OCI-LY1 (cell line): ENCODE data around the gene RGS2.

ENCODE experiments used
- H2AFZ ChIP-seq: fragments of 200-600 bp; sonication (generic), shearing (Covaris generic); 2 replicates; pipeline ENCODE4 v1.6.0; 2014; ENCODE audit warnings: antibody characterized with exemption, mild to moderate bottlenecking, low read length
- H3F3A ChIP-seq: fragments of 200-600 bp; sonication (generic), shearing (Covaris generic); 2 replicates; pipeline ENCODE4 v1.6.0; 2014; ENCODE audit warnings: mild to moderate bottlenecking, antibody characterized with exemption, low read length, moderate library complexity; ENCODE audit not compliant: insufficient read depth
- H3K27ac ChIP-seq: fragments of 200-600 bp; sonication (generic); 2 replicates; pipeline ENCODE4 v1.5.1; 2014; ENCODE audit warnings: low read length, mixed run types, mild to moderate bottlenecking, low read depth; ENCODE audit not compliant: poor library complexity, severe bottlenecking
- H3K27me3 ChIP-seq: fragments of 200-600 bp; sonication (generic); 2 replicates; pipeline ENCODE4 v1.6.0; 2014; ENCODE audit warnings: antibody characterized with exemption, mild to moderate bottlenecking, low read length, moderate library complexity; ENCODE audit not compliant: insufficient read depth
- H3K36me3 ChIP-seq: fragments of 200-600 bp; sonication (generic); 2 replicates; pipeline ENCODE4 v1.6.1; 2014; ENCODE audit warnings: mild to moderate bottlenecking, antibody characterized with exemption, low read length, moderate library complexity, mixed read lengths; ENCODE audit not compliant: insufficient read depth
- H3K4me1 ChIP-seq: fragments of 200-600 bp; sonication (generic); 2 replicates; pipeline ENCODE4 v1.5.1; 2014; ENCODE audit warnings: mild to moderate bottlenecking, low read length, moderate library complexity; ENCODE audit not compliant: insufficient read depth, severe bottlenecking
- H3K4me2 ChIP-seq: fragments of 200-600 bp; sonication (generic), shearing (Covaris generic); 2 replicates; pipeline ENCODE4 v1.6.1; 2014; ENCODE audit warnings: low read length
- H3K4me3 ChIP-seq: fragments of 200-600 bp; sonication (generic); 2 replicates; pipeline ENCODE4 v1.5.1; 2014; ENCODE audit warnings: low read length, low read depth, mild to moderate bottlenecking, mixed read lengths; ENCODE audit not compliant: poor library complexity, severe bottlenecking
- H3K79me2 ChIP-seq: fragments of 200-600 bp; shearing (Covaris generic); 2 replicates; pipeline ENCODE4 v1.6.1; 2016; ENCODE audit warnings: mixed run types, low read length, mixed read lengths; ENCODE audit not compliant: insufficient read depth
- H3K9ac ChIP-seq: fragments of 200-600 bp; sonication (generic), shearing (Covaris generic); 2 replicates; pipeline ENCODE4 v1.6.1; 2014; ENCODE audit warnings: mild to moderate bottlenecking, low read length, mixed read lengths
- H3K9me2 ChIP-seq: fragments of 200-600 bp; sonication (generic), shearing (Covaris generic); 2 replicates; pipeline ENCODE4 v1.6.1; 2014; ENCODE audit warnings: low read depth, mild to moderate bottlenecking, low read length, mixed read lengths
- H3K9me3 ChIP-seq: fragments of 200-600 bp; shearing (Covaris generic); 2 replicates; pipeline ENCODE4 v1.6.1; 2014; ENCODE audit warnings: low read length, mixed read lengths
- H4K20me1 ChIP-seq: fragments of 200-600 bp; sonication (generic), shearing (Covaris generic); 2 replicates; pipeline ENCODE4 v1.6.0; 2016; ENCODE audit warnings: mild to moderate bottlenecking, low read length; ENCODE audit not compliant: insufficient read depth
- CTCF ChIP-seq: fragments of 200-600 bp; sonication (generic), shearing (Covaris generic); IDR thresholded peaks from 2 replicates; pipeline ENCODE4 v1.5.1; 2017; ENCODE audit warnings: mild to moderate bottlenecking, antibody characterized with exemption, low read length, moderate library complexity, mixed read lengths
- EZH2 ChIP-seq: fragments of 200-600 bp; sonication (generic), shearing (Covaris generic); IDR thresholded peaks from 2 replicates; pipeline ENCODE4 v1.8.0; 2017; ENCODE audit warnings: borderline replicate concordance, mixed run types, mild to moderate bottlenecking, antibody characterized with exemption, low read length, moderate library complexity, mixed read lengths

The RGS2 gene

GRCh38 chr1:192846950-192847349, 38.1 kb downstream of the RGS2 start:
- H4K20me1 ChIP-seq: no peaks in the 10 kb centered on the region
- no peaks in the 10 kb centered on the region for H3K9me3 ChIP-seq
- no peaks in the 10 kb centered on the region for H3K36me3 ChIP-seq
- no peak overlapping the region for H3K27ac ChIP-seq
- TF ChIP-seq EZH2 (no peak), CTCF (no peak)
- no peaks in the 10 kb centered on the region for H3K79me2 ChIP-seq
- no peak overlapping the region for H3K9ac ChIP-seq
- no peak overlapping the region for H3K4me2 ChIP-seq
- H3K4me3 ChIP-seq: no peak overlapping the region
- no peaks in the 10 kb centered on the region; the same call in 1 of the 2 replicates for H3K27me3 ChIP-seq
- H3F3A ChIP-seq: no peaks in the 10 kb centered on the region
- H3K9me2 ChIP-seq: no peaks in the 10 kb centered on the region
- no peak overlapping the region for H2AFZ ChIP-seq
- no peaks in the 10 kb centered on the region for H3K4me1 ChIP-seq

- TF ChIP-seq EZH2 (no peak), CTCF (no peak)
- H3K9me2 ChIP-seq: no peaks in the 10 kb centered on the region
- H4K20me1 ChIP-seq: no peaks in the 10 kb centered on the region
- H3F3A ChIP-seq: no peaks in the 10 kb centered on the region
- no peaks in the 10 kb centered on the region for H3K79me2 ChIP-seq
- H3K4me1 ChIP-seq: no peaks in the 10 kb centered on the region
- H2AFZ ChIP-seq: no peak overlapping the region
- H3K9me3 ChIP-seq: no peaks in the 10 kb centered on the region
- H3K4me3 ChIP-seq: no peak overlapping the region
- H3K36me3 ChIP-seq: no peaks in the 10 kb centered on the region
- no peaks in the 10 kb centered on the region; the same call in 1 of the 2 replicates for H3K27me3 ChIP-seq
- H3K27ac ChIP-seq: no peak overlapping the region
- no peak overlapping the region for H3K4me2 ChIP-seq
- H3K9ac ChIP-seq: no peak overlapping the region
These were observed 40.2 kb downstream of the RGS2 start for GRCh38 chr1:192849011-192849410.

GRCh38 chr1:192849442-192849841, 40.6 kb downstream of the RGS2 start:
- Histone ChIP-seq H3K36me3 (no peaks in the 10 kb centered on the region), H3K79me2 (no peaks in the 10 kb centered on the region), H3K4me2 (no peak overlapping the region), H3F3A (no peaks in the 10 kb centered on the region), H3K27me3 (no peaks in the 10 kb centered on the region; the same call in 1 of the 2 replicates), H2AFZ (no peak overlapping the region), H3K27ac (no peak overlapping the region), H3K4me3 (no peak overlapping the region), H3K9me2 (no peaks in the 10 kb centered on the region), H3K9ac (no peak overlapping the region), H3K4me1 (no peaks in the 10 kb centered on the region), H3K9me3 (no peaks in the 10 kb centered on the region), H4K20me1 (no peaks in the 10 kb centered on the region)
- TF ChIP-seq EZH2: no peak
